Muscle layer of duodenum (tissue), 2 donors: ENCODE results near the gene VWA5B2.

ENCODE experiments used
- H3K27ac ChIP-seq: one replicate; pipeline ENCODE4 v1.7.0; 2013; ENCODE audit warnings: mild to moderate bottlenecking, low read length
- H3K27me3 ChIP-seq: one replicate; pipeline ENCODE4 v1.7.0; 2013; ENCODE audit warnings: low read depth, mild to moderate bottlenecking, control low read depth, low read length
- H3K36me3 ChIP-seq, 2 donors: one replicate each; pipeline ENCODE4 v1.7.0; 2013; ENCODE audit warnings: low read length in 2 of 2, control low read depth in 1 of 2, mild to moderate bottlenecking in 1 of 2; ENCODE audit not compliant: insufficient read depth in 2 of 2, control insufficient read depth in 1 of 2
- H3K4me1 ChIP-seq, 2 donors: one replicate each; pipeline ENCODE4 v1.7.0; 2013; ENCODE audit warnings: low read length in 2 of 2, mild to moderate bottlenecking in 2 of 2, control low read depth in 1 of 2, moderate library complexity in 1 of 2; ENCODE audit not compliant: insufficient read depth in 2 of 2, control insufficient read depth in 1 of 2
- H3K4me3 ChIP-seq, 2 donors: one replicate each; pipeline ENCODE4 v1.7.0; 2013; ENCODE audit warnings: low read length in 2 of 2, low read depth in 1 of 2, mild to moderate bottlenecking in 1 of 2
- H3K9me3 ChIP-seq, 2 donors: one replicate each; pipeline ENCODE4 v1.7.0; 2013; ENCODE audit warnings: low read length in 2 of 2, control low read depth in 1 of 2, mild to moderate bottlenecking in 1 of 2; ENCODE audit not compliant: control insufficient read depth in 1 of 2
- donor health status: healthy.

Gene VWA5B2

GRCh38 chr3:184229394-184230080 is at the start of gene VWA5B2:
Gene VWA5B2, plus strand, starts transcription at chr3:184229585. Its CDS starts 944 bp downstream, at chr3:184230529.
- Histone ChIP-seq H3K27me3 (peaks cover 42% of the 10 kb centered on the region), H3K4me3 (peak within 1 kb of the TSS; percentile 21 to 80), H3K9me3 (no peaks in the 10 kb centered on the region), H3K36me3 (no peaks in the 10 kb centered on the region), H3K27ac (no peak within 1 kb of the TSS), H3K4me1 (peaks cover 0 to 27% of the 10 kb centered on the region in 2 donors)

- peaks cover 64 to 85% of the 10 kb centered on the region in 2 donors for H3K36me3 ChIP-seq
- H3K9me3 ChIP-seq: no peaks in the 10 kb centered on the region
- H3K27ac ChIP-seq: no peak overlapping the region
These were observed 49.2 kb upstream of the VWA5B2 start for GRCh38 chr3:184180165-184180564.

GRCh38 chr3:184181596-184181995 is 47.8 kb upstream of the VWA5B2 start:
- Histone ChIP-seq H3K36me3 (peaks cover 64 to 84% of the 10 kb centered on the region in 2 donors), H3K27ac (no peak overlapping the region), H3K9me3 (no peaks in the 10 kb centered on the region), H3K4me3 (no peak overlapping the region), H3K27me3 (no peaks in the 10 kb centered on the region), H3K4me1 (peaks cover 12 to 27% of the 10 kb centered on the region in 2 donors)

More at GRCh38 chr3:184180165-184180564, 49.2 kb upstream of the VWA5B2 start:
- Histone ChIP-seq H3K4me1 (peaks cover 18 to 32% of the 10 kb centered on the region in 2 donors), H3K4me3 (no peak overlapping the region), H3K27me3 (no peaks in the 10 kb centered on the region)

- Histone ChIP-seq H3K4me1 (peaks cover 19 to 30% of the 10 kb centered on the region in 2 donors), H3K27me3 (no peaks in the 10 kb centered on the region), H3K9me3 (no peaks in the 10 kb centered on the region), H3K36me3 (peaks cover 63 to 77% of the 10 kb centered on the region in 2 donors), H3K4me3 (no peak overlapping the region), H3K27ac (no peak overlapping the region)
These were observed 45.7 kb upstream of the VWA5B2 start for GRCh38 chr3:184183679-184184078.

- Histone ChIP-seq H3K27ac (peak overlapping the region; percentile 78), H3K36me3 (peaks cover 62 to 77% of the 10 kb centered on the region in 2 donors), H3K4me1 (peaks cover 19 to 33% of the 10 kb centered on the region in 2 donors), H3K27me3 (no peaks in the 10 kb centered on the region), H3K9me3 (no peaks in the 10 kb centered on the region), H3K4me3 (no peak overlapping the region)
These were observed 44.7 kb upstream of the VWA5B2 start for GRCh38 chr3:184184546-184185230.

GRCh38 chr3:184185461-184186183 is 43.8 kb upstream of the VWA5B2 start:
- Histone ChIP-seq H3K36me3 (peaks cover 62 to 77% of the 10 kb centered on the region in 2 donors), H3K27me3 (no peaks in the 10 kb centered on the region), H3K9me3 (no peaks in the 10 kb centered on the region), H3K4me1 (peaks cover 19 to 33% of the 10 kb centered on the region in 2 donors), H3K27ac (peak overlapping the region; percentile 78), H3K4me3 (peak overlapping the region; percentile 94)

- Histone ChIP-seq H3K4me1 (peaks cover 19 to 33% of the 10 kb centered on the region in 2 donors), H3K4me3 (peak within 1 kb of the TSS; percentile 94), H3K27ac (peak within 1 kb of the TSS; percentile 78), H3K36me3 (peaks cover 62 to 77% of the 10 kb centered on the region in 2 donors), H3K9me3 (no peaks in the 10 kb centered on the region), H3K27me3 (no peaks in the 10 kb centered on the region)
These were observed 43.0 kb upstream of the VWA5B2 start, which contains the start of gene ABCF3 for GRCh38 chr3:184186184-184186901. Gene ABCF3, plus strand, starts transcription at chr3:184186199. Its CDS starts 9 bp downstream, at chr3:184186208.

- Histone ChIP-seq H3K4me1 (peaks cover 19 to 33% of the 10 kb centered on the region in 2 donors), H3K27me3 (no peaks in the 10 kb centered on the region), H3K9me3 (no peaks in the 10 kb centered on the region), H3K36me3 (peaks cover 60 to 77% of the 10 kb centered on the region in 2 donors), H3K4me3 (peak overlapping the region; percentile 94), H3K27ac (peak overlapping the region; percentile 71)
These were observed 42.5 kb upstream of the VWA5B2 start for GRCh38 chr3:184186902-184187207.

- Histone ChIP-seq H3K36me3 (peaks cover 59 to 77% of the 10 kb centered on the region in 2 donors), H3K27ac (no peak overlapping the region), H3K4me1 (peaks cover 19 to 33% of the 10 kb centered on the region in 2 donors), H3K27me3 (no peaks in the 10 kb centered on the region), H3K9me3 (no peaks in the 10 kb centered on the region), H3K4me3 (no peak overlapping the region)
These were observed 41.3 kb upstream of the VWA5B2 start for GRCh38 chr3:184188080-184188479.

- no peaks in the 10 kb centered on the region for H3K9me3 ChIP-seq
- peaks cover 60 to 77% of the 10 kb centered on the region in 2 donors for H3K36me3 ChIP-seq
- peaks cover 19 to 33% of the 10 kb centered on the region in 2 donors for H3K4me1 ChIP-seq
- H3K4me3 ChIP-seq: no peak overlapping the region
- H3K27me3 ChIP-seq: no peaks in the 10 kb centered on the region
- no peak overlapping the region for H3K27ac ChIP-seq
These were observed 40.0 kb upstream of the VWA5B2 start for GRCh38 chr3:184189421-184189820.
